SK-N-SH treated with all-trans-retinoic acid at 6 μM for 48 hours (cell line): ENCODE results near the gene GTF2A1L.

Experiments used
- ATAC-seq: fragments of 200-7000 bp; cut with Tn5 transposase; 3 replicates; pipeline ENCODE4 v1.9.1; 2020; ENCODE audit warnings: mild to moderate bottlenecking, moderate library complexity
- ARNTL ChIP-seq: fragments of 450-650 bp; formaldehyde crosslinking; IDR thresholded peaks from 2 replicates; pipeline ENCODE4 v1.5.0; 2020; ENCODE audit warnings: low read depth, mild to moderate bottlenecking, moderate library complexity, borderline replicate concordance
- BACH2 ChIP-seq: fragments of 250-450 bp; sonication (Bioruptor Pico); IDR thresholded peaks from 2 replicates; pipeline ENCODE4 v1.9.0; 2021; ENCODE audit warnings: mild to moderate bottlenecking, borderline replicate concordance
- CREB5 ChIP-seq: fragments of 250-450 bp; sonication (Bioruptor Pico); IDR thresholded peaks from 2 replicates; pipeline ENCODE4 v1.5.1; 2020; ENCODE audit warnings: low read depth, mild to moderate bottlenecking, moderate library complexity
- CSDC2 ChIP-seq: fragments of 250-450 bp; sonication (Bioruptor Pico); IDR thresholded peaks from 2 replicates; pipeline ENCODE4 v1.5.0; 2020; ENCODE audit warnings: mild to moderate bottlenecking, moderate library complexity
- CSRNP3 ChIP-seq: fragments of 250-450 bp; sonication (Bioruptor Pico); IDR thresholded peaks from 2 replicates; pipeline ENCODE4 v1.5.1; 2021; ENCODE audit warnings: mild to moderate bottlenecking, moderate library complexity
- ESRRG ChIP-seq: fragments of 250-450 bp; sonication (Bioruptor Pico); IDR thresholded peaks from 2 replicates; pipeline ENCODE4 v1.6.1; 2021; ENCODE audit warnings: mild to moderate bottlenecking
- ISL1 ChIP-seq: fragments of 250-450 bp; sonication (Bioruptor Pico); IDR thresholded peaks from 2 replicates; pipeline ENCODE4 v2.1.2; 2022; ENCODE audit warnings: mild to moderate bottlenecking, moderate library complexity
- OSR1 ChIP-seq: fragments of 250-450 bp; sonication (Bioruptor Pico); IDR thresholded peaks from 2 replicates; pipeline ENCODE4 v1.8.0; 2022; ENCODE audit warnings: moderate library complexity, mild to moderate bottlenecking, inconsistent platforms
- PATZ1 ChIP-seq: fragments of 250-450 bp; sonication (Bioruptor Pico); IDR thresholded peaks from 2 replicates; pipeline ENCODE4 v1.8.0; 2020; ENCODE audit warnings: mild to moderate bottlenecking, moderate library complexity, borderline replicate concordance
- POU6F1 ChIP-seq: fragments of 250-450 bp; sonication (Bioruptor Pico); IDR thresholded peaks from 2 replicates; pipeline ENCODE4 v1.8.0; 2021; ENCODE audit warnings: low read depth, mild to moderate bottlenecking, moderate library complexity, borderline replicate concordance
- PPARA ChIP-seq: fragments of 250-450 bp; sonication (Bioruptor Pico); IDR thresholded peaks from 2 replicates; pipeline ENCODE4 v1.5.0; 2020; ENCODE audit warnings: mild to moderate bottlenecking, borderline replicate concordance
- RARB ChIP-seq: fragments of 250-450 bp; sonication (Bioruptor Pico); IDR thresholded peaks from 2 replicates; pipeline ENCODE4 v1.8.0; 2021; ENCODE audit warnings: mild to moderate bottlenecking, moderate library complexity
- SNAI2 ChIP-seq: fragments of 250-450 bp; sonication (Bioruptor Pico); IDR thresholded peaks from 2 replicates; pipeline ENCODE4 v1.5.0; 2020; ENCODE audit warnings: mild to moderate bottlenecking, moderate library complexity
- TCF4 ChIP-seq: fragments of 250-450 bp; sonication (Bioruptor Pico); IDR thresholded peaks from 2 replicates; pipeline ENCODE4 v1.8.0; 2021; ENCODE audit warnings: mild to moderate bottlenecking, moderate library complexity, borderline replicate concordance
- TSHZ2 ChIP-seq: fragments of 250-450 bp; sonication (Bioruptor Pico); IDR thresholded peaks from 2 replicates; pipeline ENCODE4 v1.5.0; 2020; ENCODE audit warnings: mild to moderate bottlenecking, moderate library complexity
- ZFP3 ChIP-seq: fragments of 250-450 bp; sonication (Bioruptor Pico); IDR thresholded peaks from 2 replicates; pipeline ENCODE4 v1.5.0; 2020; ENCODE audit warnings: mild to moderate bottlenecking, moderate library complexity
- ZNF565 ChIP-seq: fragments of 450-650 bp; formaldehyde crosslinking; conservative IDR thresholded peaks from 2 replicates; pipeline ENCODE4 v1.5.0; 2020; ENCODE audit warnings: low read depth, mild to moderate bottlenecking, moderate library complexity
- ZNF70 ChIP-seq: fragments of 450-650 bp; formaldehyde crosslinking; IDR thresholded peaks from 2 replicates; pipeline ENCODE4 v1.5.0; 2020; ENCODE audit warnings: mild to moderate bottlenecking, moderate library complexity
- ZNF8 ChIP-seq: fragments of 450-650 bp; formaldehyde crosslinking; IDR thresholded peaks from 2 replicates; pipeline ENCODE4 v1.5.0; 2020; ENCODE audit warnings: mild to moderate bottlenecking, moderate library complexity

The GTF2A1L gene

GRCh38 chr2:48587961-48588360 lies 29.7 kb upstream of the GTF2A1L start:
- no peak for ATAC-seq
- no peak for TF ChIP-seq TCF4

- TF ChIP-seq TSHZ2 (CRISPR knock-in tag) (no peak), SNAI2 (CRISPR knock-in tag) (no peak), CREB5 (CRISPR knock-in tag) (no peak), ZNF8 (CRISPR knock-in tag) (no peak), ESRRG (CRISPR knock-in tag) (no peak), ZFP3 (CRISPR knock-in tag) (no peak), CSDC2 (CRISPR knock-in tag) (no peak), POU6F1 (CRISPR knock-in tag) (no peak), BACH2 (CRISPR knock-in tag) (no peak), TCF4 (no peak), ISL1 (CRISPR knock-in tag) (no peak), ZNF70 (CRISPR knock-in tag) (no peak)
- peak; percentile 22; the same call in 1 of the 3 replicates for ATAC-seq
Observed at GRCh38 chr2:48588745-48589144, 28.9 kb upstream of the GTF2A1L start.

GRCh38 chr2:48589170-48589767 lies 28.4 kb upstream of the GTF2A1L start:
- TF ChIP-seq RARB (no peak), BACH2 (CRISPR knock-in tag) (no peak), TSHZ2 (CRISPR knock-in tag) (no peak), CREB5 (CRISPR knock-in tag) (no peak), CSDC2 (CRISPR knock-in tag) (no peak), PPARA (no peak), OSR1 (no peak), PATZ1 (CRISPR knock-in tag) (no peak), CSRNP3 (CRISPR knock-in tag) (no peak), ZFP3 (CRISPR knock-in tag) (no peak), ESRRG (CRISPR knock-in tag) (no peak), SNAI2 (CRISPR knock-in tag) (no peak), POU6F1 (CRISPR knock-in tag) (no peak), ARNTL (CRISPR knock-in tag) (no peak), ZNF565 (CRISPR knock-in tag) (no peak)
- ATAC-seq = peak; percentile 81
